GM21786 (cell line): ENCODE results near the gene ACTN4.
"Not testable (repeated sequence)": the region's sequence is repeated elsewhere in the genome, so short reads cannot be mapped to it uniquely, and the experiment has no call there.

Experiments
- ATAC-seq: cut with Tn5 transposase; IDR thresholded peaks from one replicate; pipeline ENCODE4 v1.9.1; 2021; ENCODE audit not compliant: unreplicated experiment

Gene ACTN4

GRCh38 chr19:38735257-38735686 is 87.8 kb downstream of the ACTN4 start:
- no peak for ATAC-seq

- ATAC-seq = no peak
Measured at GRCh38 chr19:38736036-38736412, 88.6 kb downstream of the ACTN4 start.

GRCh38 chr19:38736413-38737280 is 89.2 kb downstream of the ACTN4 start:
- ATAC-seq = no peak

DNA sequence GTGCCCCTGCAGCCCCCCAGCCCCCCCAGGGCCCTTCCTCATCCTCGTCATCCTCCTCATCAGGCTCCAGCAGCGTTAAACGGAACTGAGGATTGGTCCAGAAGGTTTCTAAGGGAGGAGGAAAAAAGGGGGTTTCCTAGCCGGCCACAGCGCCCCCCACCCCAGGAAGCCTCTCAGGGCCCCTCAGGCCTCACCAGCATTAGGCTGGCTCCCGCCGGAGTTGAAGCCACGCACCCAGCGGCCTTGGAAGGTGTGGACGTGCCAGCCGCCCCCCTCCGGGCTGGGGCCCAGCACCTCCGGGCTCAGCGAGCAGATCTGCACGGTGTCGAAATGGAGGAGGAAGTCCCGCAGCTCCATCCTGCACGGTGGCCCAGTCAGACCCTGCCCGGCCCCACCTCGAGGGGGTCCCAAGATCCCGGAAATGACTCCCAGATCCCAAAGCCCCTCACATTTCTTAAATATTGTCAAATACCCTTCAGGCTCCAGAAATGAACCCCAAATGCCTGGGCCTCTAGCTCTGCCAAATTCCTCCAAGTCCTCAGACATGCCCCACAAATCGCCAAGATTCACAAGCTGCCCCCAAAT is 89.9 kb downstream of the ACTN4 start:
- ATAC-seq = no peak

- no peak for ATAC-seq
Measured at GRCh38 chr19:38737921-38738737, 90.7 kb downstream of the ACTN4 start.

GRCh38 chr19:38739440-38740256 is 92.2 kb downstream of the ACTN4 start:
- ATAC-seq = no peak

DNA sequence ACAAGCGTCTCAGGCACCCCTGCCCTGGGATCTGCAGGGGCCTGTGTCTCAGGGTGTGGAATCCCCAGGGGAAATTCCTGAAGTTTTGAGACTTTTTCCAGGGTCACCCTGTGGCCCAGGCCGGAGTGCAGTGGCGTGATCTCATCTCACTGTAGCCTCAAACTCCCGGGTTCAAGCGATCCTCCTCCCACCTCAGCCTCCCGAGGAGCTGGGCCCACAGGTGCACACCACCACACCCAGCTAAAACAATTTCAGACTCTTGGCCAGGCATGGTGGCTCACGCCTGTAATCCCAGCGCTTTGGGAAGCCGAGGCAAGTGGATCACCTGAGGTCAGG is 92.8 kb downstream of the ACTN4 start:
- no peak for ATAC-seq

- no peak for ATAC-seq
Measured at GRCh38 chr19:38740932-38741331, 93.5 kb downstream of the ACTN4 start.

GRCh38 chr19:38741670-38742069 is 94.2 kb downstream of the ACTN4 start:
- ATAC-seq = no peak

DNA sequence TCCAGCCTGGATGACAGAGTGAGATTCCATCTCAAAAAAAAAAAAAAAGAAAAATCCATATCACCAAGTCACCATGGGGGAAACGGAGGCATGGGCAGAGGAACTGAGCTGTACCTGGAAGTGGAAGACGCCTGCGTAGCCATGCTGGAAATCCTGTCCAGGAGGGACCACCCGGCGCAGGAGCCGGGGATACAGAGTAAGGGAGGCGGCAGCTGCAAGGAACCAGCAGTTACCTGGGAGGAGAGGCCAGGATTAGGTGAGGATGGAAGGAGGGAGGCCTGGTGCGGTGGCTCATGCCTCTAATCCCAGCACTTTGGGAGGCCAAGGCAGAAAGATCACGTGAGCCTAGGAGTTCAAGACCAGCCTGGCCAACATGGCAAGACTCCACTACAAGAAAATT is 94.8 kb downstream of the ACTN4 start:
- ATAC-seq = no peak

DNA sequence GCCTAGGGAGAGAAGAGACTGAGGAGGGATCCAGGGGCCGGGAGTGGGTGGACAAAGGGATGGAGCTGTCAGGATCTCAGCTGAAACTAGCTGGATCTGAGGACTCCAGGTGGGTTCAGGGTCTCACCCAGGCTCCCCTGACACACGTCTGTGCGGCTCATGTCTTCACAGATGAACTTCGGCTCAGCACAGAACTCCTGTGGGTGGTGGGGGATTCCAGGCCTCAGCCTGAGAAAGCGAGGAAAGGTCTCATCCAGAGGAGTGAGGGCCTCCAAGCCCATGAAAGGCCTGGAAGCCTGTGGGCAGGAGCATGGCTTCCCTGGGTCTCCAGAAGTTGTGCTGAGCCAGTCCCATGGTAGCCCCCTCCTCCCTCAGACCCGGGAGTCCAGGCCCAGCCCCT is 95.5 kb downstream of the ACTN4 start:
- no peak for ATAC-seq

DNA sequence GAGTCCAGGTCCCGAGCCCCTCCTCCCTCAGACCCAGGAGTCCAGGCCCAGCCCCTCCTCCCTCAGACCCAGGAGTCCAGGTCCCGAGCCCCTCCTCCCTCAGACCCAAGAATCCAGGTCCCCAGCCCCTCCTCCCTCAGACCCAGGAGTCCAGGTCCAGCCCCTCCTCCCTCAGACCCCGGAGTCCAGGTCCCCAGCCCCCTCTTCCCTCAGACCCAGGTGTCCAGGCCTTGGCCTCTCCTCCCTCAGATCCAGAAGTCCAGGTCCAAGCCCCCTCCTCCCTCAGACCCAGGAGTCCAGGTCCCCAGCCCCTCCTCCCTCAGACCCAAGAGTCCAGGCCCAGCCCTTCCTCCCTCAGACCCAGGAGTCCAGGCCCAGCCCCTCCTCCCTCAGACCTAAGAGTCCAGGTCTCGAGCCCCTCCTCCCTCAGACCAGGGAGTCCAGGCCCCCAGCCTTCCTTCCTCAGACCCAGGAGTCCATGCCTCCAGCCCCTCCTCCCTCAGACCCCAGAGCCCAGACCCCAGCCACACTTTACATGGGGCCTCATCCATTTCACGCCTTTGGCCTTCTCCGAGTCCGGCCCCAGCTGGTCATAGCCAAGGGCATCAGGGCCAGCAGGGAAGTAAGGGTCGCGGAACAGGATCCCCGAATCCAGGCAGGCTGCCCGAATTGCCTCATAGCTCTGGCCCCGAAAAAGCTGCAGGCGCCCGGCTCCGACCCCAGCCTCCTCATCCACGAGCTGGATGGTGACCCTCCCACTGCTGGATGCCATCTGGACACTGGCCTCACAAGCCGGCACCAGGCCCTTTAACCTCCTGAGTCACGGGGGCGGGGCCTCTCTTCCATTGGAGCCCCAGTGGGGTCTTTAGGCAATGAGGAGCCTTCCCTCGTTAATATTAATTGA is 96.2 kb downstream of the ACTN4 start:
- no peak for ATAC-seq

GRCh38 chr19:38744298-38744681 is 96.8 kb downstream of the ACTN4 start, which contains the start of gene CAPN12:
CAPN12 (minus strand) TSS chr19:38744474; CDS start chr19:38744165, 309 bp downstream.
- no peak for ATAC-seq

DNA sequence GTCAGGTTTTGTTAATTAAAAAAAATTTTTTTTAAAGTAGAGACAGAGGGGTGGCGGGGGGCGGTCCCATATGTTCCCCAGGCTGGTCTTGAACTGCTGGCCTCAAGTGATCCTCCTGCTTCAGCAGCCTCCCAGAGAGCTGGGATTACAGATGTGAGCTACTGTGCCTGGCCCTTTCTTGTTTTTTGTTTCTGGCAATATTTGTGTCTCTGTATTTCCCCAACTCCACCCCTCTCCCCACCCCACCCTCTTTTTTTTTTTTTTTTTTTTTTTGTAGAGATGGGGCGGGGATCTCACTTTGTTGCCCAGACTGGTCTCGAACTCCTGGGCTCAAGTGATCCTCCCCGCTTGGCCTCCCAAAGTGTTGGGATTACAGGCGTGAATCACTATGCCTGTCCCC is 97.4 kb downstream of the ACTN4 start:
- no peak for ATAC-seq

DNA sequence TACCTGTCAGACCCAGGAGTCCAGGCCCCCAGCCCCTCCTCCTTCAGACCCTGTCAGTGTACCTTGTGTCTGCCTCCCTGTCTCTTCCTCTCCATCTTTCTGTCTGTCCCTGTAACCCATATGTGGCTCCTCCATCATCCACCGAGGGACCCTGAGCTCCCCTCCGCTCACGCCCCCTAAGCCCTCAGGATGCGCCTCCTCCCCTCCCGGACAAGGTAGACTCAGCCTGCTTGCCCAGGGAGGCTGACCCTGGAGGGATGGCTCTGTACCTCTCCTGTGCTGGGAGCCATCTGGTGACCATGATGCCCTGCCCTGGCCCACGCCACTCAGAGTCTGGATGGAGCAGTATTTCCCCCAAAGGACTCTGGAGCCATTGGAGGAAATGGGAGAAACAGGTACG is 97.9 kb downstream of the ACTN4 start:
- ATAC-seq = no peak

DNA sequence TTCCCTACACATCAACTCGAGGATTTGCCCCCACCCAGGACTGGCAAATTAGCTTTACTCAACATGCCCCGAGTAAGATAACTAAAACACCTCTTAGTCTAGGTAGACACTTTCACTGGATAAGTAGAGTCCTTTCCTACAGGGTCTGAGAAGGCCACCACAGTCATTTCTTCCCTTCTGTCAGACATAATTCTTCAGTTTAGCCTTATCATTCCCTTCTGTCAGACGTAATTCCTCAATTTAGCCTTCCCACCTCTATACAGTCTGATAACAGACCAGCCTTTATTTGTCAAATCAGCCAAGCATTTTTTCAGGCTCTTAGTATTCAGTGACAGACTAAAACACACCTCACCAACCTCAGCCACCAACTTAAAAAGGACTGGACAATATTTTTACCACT is 106.3 kb downstream of the ACTN4 start:
- not testable (repeated sequence) for ATAC-seq

GRCh38 chr19:38754196-38754595 is 106.7 kb downstream of the ACTN4 start:
- not testable (repeated sequence) for ATAC-seq

- ATAC-seq = no peak
Measured at GRCh38 chr19:38759590-38760003, 112.1 kb downstream of the ACTN4 start.

DNA sequence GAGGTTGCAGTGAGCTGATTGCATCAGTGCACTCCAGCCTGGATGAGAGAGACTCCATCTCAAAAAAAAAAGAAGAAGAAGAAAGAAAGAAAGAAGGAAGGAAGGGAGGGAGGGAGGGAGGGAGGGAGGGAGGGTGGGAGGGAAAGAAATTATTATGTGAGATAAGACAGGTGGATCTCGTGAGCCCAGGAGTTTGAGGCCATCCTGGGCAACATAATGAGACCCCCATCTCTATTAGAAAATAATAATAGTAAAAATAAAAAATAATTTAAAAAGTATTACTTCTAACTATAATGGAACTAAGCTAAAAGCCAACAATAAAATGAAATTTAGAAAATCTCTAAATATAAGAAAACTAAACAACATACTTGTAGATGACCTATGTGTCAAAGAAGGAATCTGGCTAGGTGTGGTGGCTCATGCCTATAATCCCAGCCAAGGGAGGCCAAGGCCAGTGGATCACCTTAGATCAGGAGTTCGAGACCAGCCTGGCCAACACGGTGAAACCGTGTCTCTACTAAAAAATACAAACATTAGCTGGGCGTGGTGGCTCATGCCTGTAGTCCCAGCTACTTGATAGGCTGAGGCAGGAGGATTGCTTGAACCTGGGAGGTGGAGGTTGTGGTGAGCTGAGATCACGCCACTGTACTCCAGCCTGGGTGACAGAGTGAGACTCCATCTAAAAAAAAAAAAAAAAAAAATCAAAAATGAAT is 113.5 kb downstream of the ACTN4 start:
- ATAC-seq = not testable (repeated sequence)
